GM19043 (cell line): Measurements from ENCODE around the gene TAF11L5.
"Not testable (repeated sequence)": the region's sequence is repeated elsewhere in the genome, so short reads cannot be mapped to it uniquely, and the experiment has no call there.

Experiments
- ATAC-seq: cut with Tn5 transposase; IDR thresholded peaks from one replicate; pipeline ENCODE4 v1.9.1; 2021; ENCODE audit warnings: low read depth; ENCODE audit not compliant: unreplicated experiment

Gene TAF11L5

GRCh38 chr5:17524935-17525334 lies at the start of gene TAF11L5:
Gene TAF11L5 (plus strand): TSS chr5:17525235.
- not testable (repeated sequence) for ATAC-seq

- no peak for ATAC-seq
These were observed 48.0 kb upstream of the TAF11L5 start for GRCh38 chr5:17477043-17477442.

DNA sequence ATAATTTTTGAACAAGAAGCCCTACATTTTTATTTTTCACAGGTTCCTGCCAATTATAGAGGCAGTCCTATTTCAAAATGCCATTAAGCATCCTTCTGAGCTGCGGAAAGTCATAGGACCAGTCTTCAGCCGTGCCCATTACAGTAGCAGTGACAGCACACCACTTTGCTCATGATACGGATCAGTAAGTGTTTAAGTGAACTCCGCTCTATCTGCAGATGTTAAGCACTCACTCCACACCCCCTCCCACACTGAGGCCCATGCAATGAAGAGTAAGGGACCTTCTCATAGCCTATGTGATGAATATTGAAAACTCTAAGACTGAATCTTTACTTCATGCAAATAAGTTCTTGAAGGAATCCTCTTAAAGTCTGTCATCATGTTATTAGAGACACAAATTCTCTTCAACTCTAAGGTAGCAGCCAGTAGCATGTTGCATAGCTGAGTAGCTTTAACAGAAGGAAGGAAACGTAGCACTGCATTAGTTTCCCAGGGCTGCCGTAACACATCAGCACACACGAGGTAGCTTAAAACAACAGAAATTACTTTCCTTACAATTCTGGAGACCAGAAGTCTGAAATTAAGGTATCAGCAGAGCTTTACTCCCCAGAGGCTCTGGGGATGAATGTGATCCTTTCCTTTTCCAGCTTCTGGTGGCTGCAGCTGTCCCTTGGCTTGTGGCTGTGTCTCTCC lies 47.3 kb upstream of the TAF11L5 start:
- no peak for ATAC-seq

DNA sequence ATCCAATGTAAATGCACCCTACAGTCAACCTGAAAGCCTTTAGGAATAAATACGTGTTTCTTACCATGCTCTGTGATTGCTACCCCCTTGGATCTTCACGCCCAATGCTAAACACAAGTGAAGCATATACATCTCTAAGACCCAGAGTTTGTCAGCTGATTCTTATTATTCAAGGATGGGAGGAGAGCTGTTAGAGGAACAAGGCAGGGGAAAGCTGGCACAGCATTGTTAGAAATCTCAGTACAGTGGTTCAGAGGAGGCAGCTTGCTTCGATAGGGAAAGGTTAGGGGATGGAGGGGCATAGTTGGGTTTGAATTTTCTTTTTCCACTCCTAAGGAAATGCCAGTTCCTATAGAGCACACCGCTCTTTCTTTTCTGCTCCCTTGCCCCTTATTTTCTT lies 43.7 kb upstream of the TAF11L5 start:
- ATAC-seq = no peak

DNA sequence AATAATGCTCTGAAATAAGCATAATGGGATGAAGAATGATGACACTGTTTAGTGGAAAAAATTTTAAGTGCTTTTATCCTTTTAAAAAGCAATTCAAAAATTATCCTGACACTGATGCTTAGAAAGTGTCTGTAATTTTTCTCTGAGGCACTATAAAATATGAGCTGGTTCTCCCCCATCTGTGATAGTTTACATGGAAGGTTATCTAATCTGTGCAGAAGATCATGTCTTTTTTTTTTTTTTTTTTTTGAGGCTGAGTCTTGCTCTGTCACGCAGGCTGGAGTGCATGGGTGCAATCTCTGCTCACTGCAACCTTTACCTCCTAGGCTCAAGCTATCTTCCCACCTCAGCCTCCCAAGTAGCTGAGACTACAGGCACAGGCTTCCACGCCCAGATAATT lies 42.2 kb upstream of the TAF11L5 start:
- ATAC-seq = no peak

- ATAC-seq = not testable (repeated sequence)
These were observed 38.4 kb upstream of the TAF11L5 start for GRCh38 chr5:17486464-17487173.

DNA sequence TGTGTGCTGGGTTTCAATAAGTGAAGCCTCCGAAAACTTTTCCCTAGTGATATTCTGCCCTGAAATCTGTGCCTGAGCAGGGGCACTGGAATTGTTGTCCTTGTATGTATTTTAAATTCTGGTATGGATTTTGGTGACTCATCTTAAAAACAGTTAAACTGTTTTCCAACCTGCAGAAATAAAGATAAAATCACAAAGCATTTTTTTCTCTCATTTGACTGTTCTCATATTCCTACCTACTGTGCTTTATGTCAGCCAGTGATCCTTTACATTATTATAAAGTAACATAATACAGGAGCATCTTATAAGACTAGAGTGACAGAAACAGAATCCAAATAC lies 37.9 kb upstream of the TAF11L5 start:
- ATAC-seq = no peak

- not testable (repeated sequence) for ATAC-seq
These were observed 33.8 kb upstream of the TAF11L5 start for GRCh38 chr5:17491257-17491656.

- no peak for ATAC-seq
These were observed 32.3 kb upstream of the TAF11L5 start for GRCh38 chr5:17492770-17493169.

DNA sequence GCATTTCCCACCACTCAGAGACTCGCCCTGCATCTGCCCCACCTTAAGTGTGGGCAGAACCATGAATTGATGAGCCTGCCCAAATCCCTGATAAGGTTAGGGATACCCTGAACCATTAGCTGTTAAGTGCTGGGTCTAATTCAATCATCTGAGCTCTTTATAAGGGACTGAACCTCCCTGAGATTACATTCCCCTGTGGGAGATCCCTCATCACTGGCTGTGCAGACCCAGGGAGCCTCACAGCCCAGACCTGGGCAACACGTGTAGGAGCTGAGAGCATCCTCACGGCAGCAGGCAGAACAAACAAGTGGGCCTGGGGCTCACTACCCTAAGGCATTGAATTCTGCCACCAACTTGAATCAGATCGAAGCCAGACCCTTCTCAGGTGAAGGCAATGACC lies 27.6 kb upstream of the TAF11L5 start:
- no peak for ATAC-seq

DNA sequence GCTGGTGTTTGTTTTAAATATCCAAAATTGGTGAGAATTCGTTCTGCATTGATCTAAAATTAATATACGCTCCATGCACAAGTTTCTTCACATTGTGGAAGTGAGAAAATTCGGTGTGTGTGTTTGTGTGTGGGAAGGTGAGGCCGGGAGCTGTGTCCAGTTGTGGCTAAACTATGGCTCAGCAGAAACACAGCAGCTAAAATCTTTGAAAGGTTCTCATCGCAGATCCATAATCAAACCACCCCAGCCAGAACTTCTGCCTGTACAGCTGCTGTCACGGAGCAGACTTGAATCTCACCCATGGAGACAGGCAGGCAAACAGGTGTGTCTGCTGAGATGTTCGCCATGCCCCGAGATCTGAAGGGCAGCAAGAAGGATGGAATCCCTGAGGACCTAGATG lies 27.1 kb upstream of the TAF11L5 start, which contains the start of gene TAF11L2:
TSS of gene TAF11L2 (plus strand) at position 301 of the 400 bp plus-strand sequence.
- ATAC-seq = not testable (repeated sequence)

DNA sequence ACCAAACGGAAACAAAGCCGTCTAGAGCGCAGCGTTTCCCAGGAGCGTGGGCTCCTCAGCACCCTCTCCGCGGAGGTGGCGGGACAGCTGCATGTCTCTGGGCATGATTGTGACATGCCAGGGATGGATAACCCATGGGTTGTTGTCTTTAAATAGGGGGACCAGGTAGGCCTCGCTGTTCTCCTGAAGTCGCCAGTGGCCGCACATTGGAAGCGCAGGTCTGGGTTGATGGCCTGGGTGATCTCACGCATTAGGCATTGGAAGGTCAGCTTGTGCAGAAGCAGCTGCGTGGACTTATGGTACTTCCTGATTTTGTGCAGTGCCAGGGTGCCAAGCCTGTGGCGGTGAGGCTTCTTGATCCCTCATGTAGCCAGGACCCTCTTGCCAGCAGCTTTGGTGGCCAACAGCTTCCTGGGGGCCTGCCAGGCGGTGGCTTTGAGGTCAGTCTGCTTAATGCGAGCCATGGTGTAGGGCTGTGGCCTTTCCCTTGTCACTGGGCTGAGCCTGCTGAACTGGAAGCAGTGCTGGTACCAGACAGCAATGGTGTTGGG lies 13.2 kb upstream of the TAF11L5 start:
- no peak for ATAC-seq

DNA sequence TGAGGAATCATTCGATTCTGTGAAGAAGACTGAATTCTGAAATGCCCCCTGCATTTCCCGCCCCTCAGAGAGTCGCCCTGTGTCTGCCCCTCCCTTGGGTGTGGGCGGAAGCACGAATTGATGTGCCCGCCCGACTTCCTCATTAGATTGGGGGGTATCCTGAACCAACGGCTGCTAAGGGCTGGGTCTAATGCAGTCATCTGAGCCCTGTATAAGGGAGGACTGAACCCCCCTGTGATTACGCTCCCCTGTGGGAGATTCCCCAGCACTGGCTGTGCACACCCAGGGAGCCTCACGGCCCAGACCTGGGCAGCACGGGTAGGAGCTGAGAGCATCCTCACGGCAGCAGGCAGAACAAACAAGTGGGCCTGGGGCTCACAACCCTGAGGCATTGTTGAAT lies 7.5 kb upstream of the TAF11L5 start:
- ATAC-seq = not testable (repeated sequence)

- ATAC-seq = not testable (repeated sequence)
These were observed 7.0 kb upstream of the TAF11L5 start, which contains the start of gene TAF11L3 for GRCh38 chr5:17518067-17518466. Gene TAF11L3 (plus strand): TSS chr5:17518367.

DNA sequence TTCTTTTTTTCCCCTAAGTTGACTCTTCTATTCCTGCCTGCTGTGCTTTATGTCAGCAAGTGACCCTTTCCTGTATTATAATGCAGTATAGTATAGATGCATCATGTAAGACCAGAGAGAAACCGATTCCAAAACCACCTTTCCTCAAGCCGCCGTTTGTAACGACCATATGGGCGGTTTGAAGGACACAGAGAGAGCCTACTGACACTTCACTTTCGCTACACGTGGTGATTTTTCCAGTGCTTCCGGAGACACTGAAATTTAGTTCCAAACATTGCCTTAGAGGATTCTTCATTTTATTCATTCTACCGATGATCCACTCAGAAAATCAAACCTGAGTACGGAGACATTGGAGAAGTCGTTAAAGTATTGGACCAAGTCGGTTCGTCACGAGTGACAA lies 5.5 kb upstream of the TAF11L5 start:
- not testable (repeated sequence) for ATAC-seq

DNA sequence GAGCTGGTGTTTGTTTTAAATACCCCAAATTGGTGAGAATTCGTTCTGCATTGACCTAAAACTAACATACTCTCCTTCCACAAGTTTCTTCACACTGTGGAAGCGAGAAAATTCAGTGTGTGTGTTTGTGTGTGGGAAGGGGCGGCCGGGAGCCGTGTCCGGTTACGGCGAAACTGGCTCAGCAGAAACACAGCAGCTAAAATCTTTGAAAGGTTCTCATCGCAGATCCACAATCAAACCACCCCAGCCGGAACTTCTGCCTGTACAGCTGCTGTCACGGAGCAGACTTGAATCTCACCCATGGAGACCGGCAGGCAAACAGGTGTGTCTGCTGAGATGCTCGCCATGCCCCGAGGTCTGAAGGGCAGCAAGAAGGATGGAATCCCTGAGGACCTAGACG lies 3.5 kb upstream of the TAF11L5 start, which contains the start of gene TAF11L4:
TSS of gene TAF11L4 (plus strand) at position 301 of the 400 bp plus-strand sequence.
- ATAC-seq = not testable (repeated sequence)

DNA sequence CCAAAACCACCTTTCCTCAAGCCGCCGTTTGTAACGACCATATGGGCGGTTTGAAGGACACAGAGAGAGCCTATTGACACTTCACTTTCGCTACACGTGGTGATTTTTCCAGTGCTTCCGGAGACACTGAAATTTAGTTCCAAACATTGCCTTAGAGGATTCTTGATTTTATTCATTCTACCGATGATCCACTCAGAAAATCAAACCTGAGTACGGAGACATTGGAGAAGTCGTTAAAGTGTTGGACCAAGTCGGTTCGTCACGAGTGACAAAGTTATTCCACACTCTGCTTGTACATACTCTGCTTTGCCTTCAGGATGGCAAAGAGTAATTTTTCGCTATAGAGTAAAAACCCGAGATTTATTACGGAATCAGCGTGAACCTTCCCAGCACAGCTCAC lies 1.5 kb downstream of the TAF11L5 start:
- not testable (repeated sequence) for ATAC-seq

GRCh38 chr5:17528369-17528768 lies 3.3 kb downstream of the TAF11L5 start, which contains the start of gene TAF11L6:
Gene TAF11L6 (plus strand): TSS chr5:17528669.
- not testable (repeated sequence) for ATAC-seq
